Breast epithelium (tissue), 3 donors: Measurements from ENCODE around the gene MAPK14.
"Not testable (repeated sequence)": the region's sequence is repeated elsewhere in the genome, so short reads cannot be mapped to it uniquely, and the experiment has no call there.

Source experiments
- CTCF ChIP-seq, 3 donors: fragments of 450-650 bp; IDR thresholded peaks; one replicate each; pipeline ENCODE4 v1.5.1; 2016 to 2017; ENCODE audit warnings: antibody characterized with exemption in 3 of 3, mild to moderate bottlenecking in 3 of 3, moderate library complexity in 3 of 3
- POLR2AphosphoS5 ChIP-seq, 3 donors: sonication (generic); formaldehyde crosslinking; IDR thresholded peaks; one replicate each; pipeline ENCODE4 v1.6.1; 2017; ENCODE audit warnings: antibody characterized with exemption in 3 of 3

- not testable (repeated sequence) for TF ChIP-seq CTCF, POLR2AphosphoS5 (IDR thresholded peaks at IDR 0.05)
Observed at GRCh38 chr6:36033144-36033543, 5.5 kb downstream of the MAPK14 start.
